Measurements from ENCODE around the gene BDKRB2. TPM values are rescaled to one million over a fixed set of nuclear protein-coding genes. Genes with fewer than 3 reads are reported as not detected.

BDKRB2 gene
- total RNA-seq, 6 donors from 2014 or later = 0.78 to 4.0 (median 1.8) TPM; not detected in 1

- no peaks in the 10 kb centered on the region for H3K27me3 ChIP-seq
- no peak for TF ChIP-seq EP300 (IDR thresholded peaks at IDR 0.05)
- TF ChIP-seq POLR2A (IDR thresholded peaks at IDR 0.05) = no peak
- TF ChIP-seq POLR2AphosphoS5 (IDR thresholded peaks at IDR 0.05) = no peak
- no peak for TF ChIP-seq CTCF (IDR thresholded peaks at IDR 0.05)
- WGBS, 2 donors = 91 to 92% methylated on average over 5 of the region's 5 CpGs
- H3K4me1 ChIP-seq = peaks cover 0 to 25% (median 5%) of the 10 kb centered on the region in 4 donors
- DNase-seq (no peak), ATAC-seq (ENCODE audit: low FRiP score in 2 of 2) (no peak)
- no peak overlapping the region for H3K27ac ChIP-seq
- H3K4me3 ChIP-seq = no peak overlapping the region
- no peaks in the 10 kb centered on the region for H3K9me3 ChIP-seq
- H3K36me3 ChIP-seq = no peaks in the 10 kb centered on the region
Measured at GRCh38 chr14:96164861-96165490, 39.7 kb upstream of the BDKRB2 start.

DNA sequence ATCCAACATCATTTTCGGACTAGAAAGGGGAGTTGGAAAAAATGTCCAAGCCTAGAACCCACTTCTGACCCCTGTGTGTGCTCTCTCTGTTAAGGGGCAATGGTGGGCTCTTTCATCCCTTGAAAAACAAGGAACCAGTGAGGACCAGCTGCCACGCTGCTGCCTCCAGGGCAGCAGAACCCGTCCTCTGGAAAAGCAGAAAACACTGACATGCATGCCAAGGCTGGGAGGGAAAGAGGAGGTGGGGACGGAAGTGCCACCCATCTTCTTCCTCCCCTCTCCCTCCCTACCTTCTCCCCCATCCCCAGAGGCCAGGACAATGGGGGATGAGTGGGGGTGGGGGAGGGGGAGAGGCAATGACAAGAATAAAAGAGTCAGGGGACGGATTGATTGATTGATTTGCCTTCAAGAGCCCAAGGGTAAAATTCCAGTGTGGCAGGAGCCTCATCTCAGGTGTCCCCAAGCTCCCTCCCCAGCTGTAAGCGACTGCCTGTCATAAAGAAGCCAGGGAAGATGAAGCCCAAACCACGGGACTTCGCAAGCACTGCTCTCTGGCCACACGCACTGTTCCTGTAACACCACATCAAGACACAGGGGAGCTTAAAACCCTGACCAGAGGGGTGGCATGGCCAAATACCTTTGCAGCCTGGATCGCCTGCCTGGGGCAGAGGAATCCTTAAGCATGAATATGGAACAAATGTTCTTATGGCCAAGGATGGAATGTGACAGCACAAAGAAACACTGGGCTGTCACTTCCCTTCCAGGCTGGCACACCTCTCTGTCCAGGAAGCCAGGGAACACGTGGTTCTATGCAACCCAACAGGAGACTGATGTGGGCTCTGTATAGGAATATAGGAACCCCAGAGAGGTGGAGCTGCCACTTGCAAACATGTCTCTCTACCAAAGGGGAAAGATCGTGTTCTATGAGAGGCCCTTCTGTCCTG is 38.9 kb upstream of the BDKRB2 start:
- TF ChIP-seq EP300 (IDR thresholded peaks at IDR 0.05) (no peak), POLR2A (IDR thresholded peaks at IDR 0.05) (no peak), CTCF (IDR thresholded peaks at IDR 0.05) (no peak), POLR2AphosphoS5 (IDR thresholded peaks at IDR 0.05) (no peak)
- Histone ChIP-seq H3K27me3 (no peaks in the 10 kb centered on the region), H3K4me3 (no peak overlapping the region), H3K27ac (peak overlapping the region in 1 of 4 donors; percentile 55), H3K4me1 (peaks cover 0 to 25% (median 5%) of the 10 kb centered on the region in 4 donors), H3K9me3 (no peaks in the 10 kb centered on the region), H3K36me3 (no peaks in the 10 kb centered on the region)
- DNase-seq (no peak), ATAC-seq (ENCODE audit: low FRiP score in 2 of 2) (no peak)
- 63 to 72% methylated on average over 10 to 12 of the region's 12 CpGs for WGBS, 2 donors

GRCh38 chr14:96166461-96167223 is 38.0 kb upstream of the BDKRB2 start:
- Histone ChIP-seq H3K27ac (peak overlapping the region in 1 of 4 donors; percentile 55), H3K9me3 (no peaks in the 10 kb centered on the region), H3K36me3 (no peaks in the 10 kb centered on the region), H3K27me3 (no peaks in the 10 kb centered on the region), H3K4me1 (peaks cover 0 to 25% (median 5%) of the 10 kb centered on the region in 4 donors), H3K4me3 (no peak overlapping the region)
- TF ChIP-seq CTCF (IDR thresholded peaks at IDR 0.05) (no peak), EP300 (IDR thresholded peaks at IDR 0.05) (no peak), POLR2AphosphoS5 (IDR thresholded peaks at IDR 0.05) (no peak), POLR2A (IDR thresholded peaks at IDR 0.05) (no peak)
- DNase-seq (no peak), ATAC-seq (ENCODE audit: low FRiP score in 2 of 2) (no peak)
- 85 to 90% methylated on average over 6 to 10 of the region's 10 CpGs for WGBS, 2 donors

GRCh38 chr14:96167224-96168148 is 37.2 kb upstream of the BDKRB2 start:
- Histone ChIP-seq H3K27me3 (no peaks in the 10 kb centered on the region), H3K4me3 (no peak overlapping the region), H3K27ac (no peak overlapping the region), H3K9me3 (no peaks in the 10 kb centered on the region), H3K36me3 (no peaks in the 10 kb centered on the region), H3K4me1 (peaks cover 0 to 25% (median 5%) of the 10 kb centered on the region in 4 donors)
- ATAC-seq (ENCODE audit: low FRiP score in 2 of 2) (peak in 1 of 2 donors; percentile 62), DNase-seq (no peak)
- TF ChIP-seq POLR2AphosphoS5 (IDR thresholded peaks at IDR 0.05) (no peak), POLR2A (IDR thresholded peaks at IDR 0.05) (no peak), EP300 (IDR thresholded peaks at IDR 0.05) (no peak), CTCF (IDR thresholded peaks at IDR 0.05) (no peak)
- WGBS, 2 donors = 75 to 84% methylated on average over 8 of the region's 8 CpGs
